Heart left ventricle (tissue), 13 donors: ENCODE data around the gene TNFRSF13B.

Experiments used
- CTCF ChIP-seq, 12 donors: fragments of 200-600 bp; sonication (generic) in 4 of 12; IDR thresholded peaks; one replicate each; pipeline versions ENCODE4 v1.5.0 to v1.8.0; 2018 to 2022; ENCODE audit warnings: antibody characterized with exemption in 12 of 12, mild to moderate bottlenecking in 5 of 12
- POLR2A ChIP-seq, 2 donors: fragments of 450-650 bp; IDR thresholded peaks; one replicate each; pipeline ENCODE4 v1.6.1; 2017; ENCODE audit warnings: antibody characterized with exemption in 2 of 2, mild to moderate bottlenecking in 2 of 2, moderate library complexity in 2 of 2
- donor health status: ischemic (EF 13 %, LVEDD 7.1; RV severe dilation, severe dysfunction).
- donor health status: DM: no; HTN: yes; CAD: no.
- donor health status: DM: no; HTN: no; CAD: no.
- donor health status: ischemic (EF 25% LVEDD 6.9; RV normal size, moderate dysfunction).
- donor health status: ischemic (EF 25% LVEDD 5.7; RV mildly dilated, moderate dysfunction).
- donor health status: ischemic (EF 35%, LVEDD 5.7; RV mildly dilated, moderate dysfunction).
- donor health status: nonischemic (EF 11% LVEDD 7.7; RV severe dilation, severe dysfunction).
- donor health status: DM: yes; HTN: yes; CAD: no.
- donor health status: PGD.
- donor health status: ischemic (EF 29% LVEDD 5.4; RV normal size, mild dysfunction).
- donor health status: nonischemic (EF 23%, LVEDD 6.1; RV moderate dilation, normal function).

DNA sequence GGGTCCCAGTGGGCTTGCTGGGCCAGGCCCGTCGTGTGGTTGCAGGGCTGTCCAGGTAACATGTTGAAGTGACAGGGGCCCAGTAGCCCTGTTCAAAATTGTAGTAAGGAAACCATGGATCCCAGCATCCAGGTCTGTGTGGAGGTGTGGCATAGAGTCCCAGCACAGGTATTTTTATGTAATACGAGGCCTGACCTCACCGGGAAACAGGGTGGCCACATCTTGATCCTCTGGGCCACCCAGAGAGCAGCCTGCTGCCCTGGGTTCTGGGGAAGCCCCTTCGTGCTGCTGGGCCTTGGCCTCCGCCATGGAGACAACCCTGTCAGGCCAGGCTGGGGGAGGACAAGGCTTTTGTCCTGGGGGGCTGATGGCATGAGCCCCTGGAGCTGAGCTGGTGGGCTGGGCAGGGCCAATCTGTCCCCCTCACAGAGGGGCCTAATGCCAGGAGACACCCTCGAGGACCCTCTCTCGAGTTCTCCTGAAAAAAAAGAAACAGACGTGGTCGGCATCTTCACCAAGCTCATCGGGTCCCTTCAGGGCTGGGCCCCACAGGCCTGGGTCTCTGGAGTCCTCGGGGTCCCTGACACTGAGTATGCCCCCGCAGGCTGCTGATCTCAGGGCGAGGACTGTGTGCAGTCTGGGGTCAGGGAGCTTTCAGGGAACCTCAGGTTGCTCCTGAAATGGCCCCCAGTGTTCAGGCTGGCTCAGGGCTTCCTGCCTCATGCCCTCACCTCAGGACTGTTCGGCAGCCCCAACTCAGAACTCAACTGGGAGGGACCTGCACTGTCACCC lies 47.8 kb downstream of the TNFRSF13B start:
- TF ChIP-seq CTCF (IDR thresholded peaks at IDR 0.05) = no peak
- TF ChIP-seq POLR2A (IDR thresholded peaks at IDR 0.05) = no peak
